HepG2 (cell line): ENCODE measurements around the gene CNNM2.

ENCODE experiments used
- GABPB1 ChIP-seq: IDR thresholded peaks from 2 replicates; pipeline ENCODE4 v1.6.1; 2016; ENCODE audit warnings: mild to moderate bottlenecking, missing genetic modification reagents, moderate library complexity, missing compliant biosample characterization
- STAT5B ChIP-seq: sonication (generic); formaldehyde crosslinking; IDR thresholded peaks from 2 replicates; pipeline ENCODE4 v1.4.0; 2020; ENCODE audit warnings: missing genetic modification reagents
- ZNF709 ChIP-seq: sonication (generic); formaldehyde crosslinking; IDR thresholded peaks from 2 replicates; pipeline ENCODE4 v1.5.0; 2020; ENCODE audit warnings: mild to moderate bottlenecking, missing genetic modification reagents
- ZSCAN29 ChIP-seq: sonication (generic); formaldehyde crosslinking; conservative IDR thresholded peaks from 2 replicates; pipeline ENCODE4 v1.4.0; 2020; ENCODE audit warnings: mild to moderate bottlenecking, missing genetic modification reagents
- TF ChIP-seq, protein P1 (sequence below): sonication (generic); formaldehyde crosslinking; IDR thresholded peaks from 2 replicates; pipeline ENCODE4 v1.5.0; 2020; ENCODE audit warnings: mild to moderate bottlenecking, missing genetic modification reagents, moderate library complexity

- TF ChIP-seq ZNF709 (CRISPR knock-in tag) = no peak
- TF ChIP-seq GABPB1 (CRISPR knock-in tag) = no peak
- TF ChIP-seq, protein P1, sequence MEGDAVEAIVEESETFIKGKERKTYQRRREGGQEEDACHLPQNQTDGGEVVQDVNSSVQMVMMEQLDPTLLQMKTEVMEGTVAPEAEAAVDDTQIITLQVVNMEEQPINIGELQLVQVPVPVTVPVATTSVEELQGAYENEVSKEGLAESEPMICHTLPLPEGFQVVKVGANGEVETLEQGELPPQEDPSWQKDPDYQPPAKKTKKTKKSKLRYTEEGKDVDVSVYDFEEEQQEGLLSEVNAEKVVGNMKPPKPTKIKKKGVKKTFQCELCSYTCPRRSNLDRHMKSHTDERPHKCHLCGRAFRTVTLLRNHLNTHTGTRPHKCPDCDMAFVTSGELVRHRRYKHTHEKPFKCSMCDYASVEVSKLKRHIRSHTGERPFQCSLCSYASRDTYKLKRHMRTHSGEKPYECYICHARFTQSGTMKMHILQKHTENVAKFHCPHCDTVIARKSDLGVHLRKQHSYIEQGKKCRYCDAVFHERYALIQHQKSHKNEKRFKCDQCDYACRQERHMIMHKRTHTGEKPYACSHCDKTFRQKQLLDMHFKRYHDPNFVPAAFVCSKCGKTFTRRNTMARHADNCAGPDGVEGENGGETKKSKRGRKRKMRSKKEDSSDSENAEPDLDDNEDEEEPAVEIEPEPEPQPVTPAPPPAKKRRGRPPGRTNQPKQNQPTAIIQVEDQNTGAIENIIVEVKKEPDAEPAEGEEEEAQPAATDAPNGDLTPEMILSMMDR (CRISPR knock-in tag) = no peak
- TF ChIP-seq STAT5B (CRISPR knock-in tag) = no peak
- no peak for TF ChIP-seq ZSCAN29 (CRISPR knock-in tag)
Measured at GRCh38 chr10:103049237-103049636, 131.1 kb downstream of the CNNM2 start.
